Liver (tissue), 9 donors: Measurements from ENCODE around the gene OR10A7. TPM values are rescaled to one million over a fixed set of nuclear protein-coding genes. Genes with fewer than 3 reads are reported as not detected.

Experiments
- DNase-seq: peaks from one replicate; pipeline ENCODE4 v3.0.0-alpha.2; 2017; ENCODE audit warnings: low spot score
- H3K27ac ChIP-seq, 2 donors: one replicate each; pipeline ENCODE4 v1.7.0; 2013; ENCODE audit warnings: inconsistent platforms in 2 of 2, low read length in 2 of 2, control low read depth in 1 of 2, low read depth in 1 of 2, mild to moderate bottlenecking in 1 of 2
- H3K27me3 ChIP-seq, 4 donors: one replicate each; pipeline versions ENCODE4 v1.6.1 to v1.7.0; 2013; ENCODE audit warnings: low read length in 3 of 4, inconsistent platforms in 1 of 4, mild to moderate bottlenecking in 1 of 4, moderate library complexity in 1 of 4; ENCODE audit not compliant: control insufficient read depth in 4 of 4, insufficient read depth in 4 of 4
- H3K36me3 ChIP-seq, 4 donors: one replicate each; pipeline versions ENCODE4 v1.6.1 to v1.7.0; 2013; ENCODE audit warnings: low read length in 3 of 4, mild to moderate bottlenecking in 3 of 4, low read depth in 1 of 4, moderate library complexity in 1 of 4; ENCODE audit not compliant: control insufficient read depth in 4 of 4, insufficient read depth in 3 of 4
- H3K4me1 ChIP-seq, 4 donors: one replicate each; pipeline versions ENCODE4 v1.6.1 to v1.7.0; 2013; ENCODE audit warnings: low read length in 3 of 4, mild to moderate bottlenecking in 3 of 4, moderate library complexity in 1 of 4; ENCODE audit not compliant: control insufficient read depth in 4 of 4, insufficient read depth in 4 of 4
- H3K4me3 ChIP-seq, 3 donors: one replicate each; pipeline versions ENCODE4 v1.6.1 to v1.7.0; 2013; ENCODE audit warnings: low read length in 3 of 3, control low read depth in 1 of 3, low read depth in 1 of 3, mild to moderate bottlenecking in 1 of 3
- H3K9ac ChIP-seq, 2 donors: one replicate each; pipeline ENCODE4 v1.7.0; 2013; ENCODE audit warnings: low read length in 2 of 2, mild to moderate bottlenecking in 2 of 2, moderate library complexity in 2 of 2, control low read depth in 1 of 2, low read depth in 1 of 2
- H3K9me3 ChIP-seq, 4 donors: one replicate each; pipeline versions ENCODE4 v1.6.1 to v1.7.0; 2013; ENCODE audit warnings: low read length in 3 of 4; ENCODE audit not compliant: control insufficient read depth in 4 of 4
- ATF3 ChIP-seq: IDR thresholded peaks from 2 replicates; pipeline ENCODE4 v1.6.1; 2016; ENCODE audit warnings: antibody characterized with exemption
- CTCF ChIP-seq: fragments of 150-350 bp; IDR thresholded peaks from 2 replicates; pipeline ENCODE4 v1.5.1; 2017; ENCODE audit warnings: improper control_type of control experiment, low read depth, low read length; ENCODE audit not compliant: missing input control
- EGR1 ChIP-seq, 2 donors: IDR thresholded peaks; 2 replicates each; pipeline ENCODE4 v1.6.1; 2016 to 2018; ENCODE audit warnings: antibody characterized with exemption in 2 of 2, low read depth in 2 of 2
- FOXA1 ChIP-seq: IDR thresholded peaks from 2 replicates; pipeline ENCODE4 v1.6.1; 2016; ENCODE audit warnings: antibody characterized with exemption
- FOXA2 ChIP-seq: IDR thresholded peaks from 2 replicates; pipeline ENCODE4 v1.6.1; 2016; ENCODE audit warnings: antibody characterized with exemption
- GABPA ChIP-seq, 2 donors: IDR thresholded peaks in 1 of 2; conservative IDR thresholded peaks in 1 of 2; 2 replicates each; pipeline ENCODE4 v1.6.1; 2016; ENCODE audit warnings: antibody characterized with exemption in 2 of 2, mild to moderate bottlenecking in 1 of 2, moderate library complexity in 1 of 2
- HNF4A ChIP-seq, 2 donors: conservative IDR thresholded peaks; 2 replicates each; pipeline ENCODE4 v1.6.1; 2016; ENCODE audit warnings: antibody characterized with exemption in 2 of 2, mild to moderate bottlenecking in 2 of 2
- HNF4G ChIP-seq: IDR thresholded peaks from 2 replicates; pipeline ENCODE4 v1.6.1; 2016; ENCODE audit warnings: antibody characterized with exemption
- JUND ChIP-seq, 2 donors: IDR thresholded peaks; 2 replicates each; pipeline ENCODE4 v1.6.1; 2016; ENCODE audit warnings: antibody characterized with exemption in 2 of 2
- MAX ChIP-seq: IDR thresholded peaks from 2 replicates; pipeline ENCODE4 v1.6.1; 2016; ENCODE audit warnings: antibody characterized with exemption
- NR2F2 ChIP-seq: IDR thresholded peaks from 2 replicates; pipeline ENCODE4 v1.6.1; 2016; ENCODE audit warnings: antibody characterized with exemption
- RAD21 ChIP-seq, 2 donors: IDR thresholded peaks; 2 replicates each; pipeline ENCODE4 v1.6.1; 2016; ENCODE audit warnings: antibody characterized with exemption in 2 of 2, mild to moderate bottlenecking in 2 of 2
- REST ChIP-seq: IDR thresholded peaks from 2 replicates; pipeline ENCODE4 v1.6.1; 2016; ENCODE audit warnings: antibody characterized with exemption, mild to moderate bottlenecking
- RXRA ChIP-seq, 2 donors: IDR thresholded peaks; 2 replicates each; pipeline ENCODE4 v1.6.1; 2017 to 2018; ENCODE audit warnings: antibody characterized with exemption in 2 of 2, mild to moderate bottlenecking in 1 of 2
- SP1 ChIP-seq: IDR thresholded peaks from 2 replicates; pipeline ENCODE4 v1.6.1; 2018; ENCODE audit warnings: antibody characterized with exemption, mild to moderate bottlenecking
- TAF1 ChIP-seq: conservative IDR thresholded peaks from 2 replicates; pipeline ENCODE4 v1.6.1; 2016; ENCODE audit warnings: antibody characterized with exemption, mild to moderate bottlenecking
- YY1 ChIP-seq: IDR thresholded peaks from 2 replicates; pipeline ENCODE4 v1.6.1; 2016; ENCODE audit warnings: antibody characterized with exemption, mild to moderate bottlenecking
- ZBTB33 ChIP-seq: IDR thresholded peaks from 2 replicates; pipeline ENCODE4 v1.6.1; 2016; ENCODE audit warnings: antibody characterized with exemption
- polyA plus RNA-seq, 2 donors: library from polyadenylated mRNA; stranded (reverse) in 1 of 2; unstranded in 1 of 2; fragments of 200-250 nt in 1 of 2; fragments of >200 nt in 1 of 2; fragmentation: Nextera tagmentation in 1 of 2; extraction: Ambion mirVana in 1 of 2; gene quantifications; one replicate each; pipeline versions ENCODE4 v1.2.1 to v1.2.3, GENCODE V29; 2013 to 2015
- total RNA-seq, 2 donors: library from RNA; depleted of rRNA; stranded (reverse); fragments of >200 nt; gene quantifications; one replicate each; pipeline ENCODE4 v1.2.3, GENCODE V29; 2014
- donor health status: healthy.
- donor health status: healthy.
- donor health status: healthy.
- donor health status: healthy.
- donor health status: healthy.

OR10A7 gene
- total and polyA plus RNA-seq, 4 donors: not detected

- no peak overlapping the region for H3K27ac ChIP-seq
- no peaks in the 10 kb centered on the region for H3K9me3 ChIP-seq
- no peak for DNase-seq
- no peaks in the 10 kb centered on the region for H3K36me3 ChIP-seq
- no peak overlapping the region for H3K4me3 ChIP-seq
- TF ChIP-seq SP1 (no peak), ZBTB33 (no peak), EGR1 (IDR thresholded peaks at IDR 0.05; ENCODE audit: low read depth in 2 of 2) (no peak), HNF4G (no peak), NR2F2 (no peak), ATF3 (no peak), RXRA (IDR thresholded peaks at IDR 0.05) (no peak), JUND (IDR thresholded peaks at IDR 0.05) (no peak), REST (no peak), HNF4A (conservative IDR thresholded peaks at IDR 0.05) (no peak), FOXA1 (no peak), GABPA (IDR thresholded peaks at IDR 0.05 in 1 of 2, conservative IDR thresholded peaks at IDR 0.05 in 1 of 2) (no peak), RAD21 (IDR thresholded peaks at IDR 0.05) (no peak), YY1 (no peak), FOXA2 (no peak), TAF1 (no peak), CTCF (no peak), MAX (no peak)
- no peak overlapping the region for H3K9ac ChIP-seq
- peaks cover 0 to 9% (median 2%) of the 10 kb centered on the region in 4 donors for H3K4me1 ChIP-seq
- H3K27me3 ChIP-seq: no peaks in the 10 kb centered on the region
Measured at GRCh38 chr12:55253281-55253680, 32.5 kb downstream of the OR10A7 start.
